BLaER1 (cell line): ENCODE data around the gene ATF3.

Experiments
- H3K27ac ChIP-seq: shearing (Covaris generic); formaldehyde crosslinking; 2 replicates; pipeline ENCODE4 v1.8.1; 2022
- H3K27me3 ChIP-seq: shearing (Covaris generic); formaldehyde crosslinking; 2 replicates; pipeline ENCODE4 v1.8.1; 2022
- H3K36me3 ChIP-seq: shearing (Covaris generic); formaldehyde crosslinking; 2 replicates; pipeline ENCODE4 v1.8.1; 2022
- H3K4me1 ChIP-seq: shearing (Covaris generic); formaldehyde crosslinking; 2 replicates; pipeline ENCODE4 v1.8.1; 2022
- H3K4me2 ChIP-seq: shearing (Covaris generic); formaldehyde crosslinking; 2 replicates; pipeline ENCODE4 v1.8.1; 2022
- H3K4me3 ChIP-seq: shearing (Covaris generic); formaldehyde crosslinking; 2 replicates; pipeline ENCODE4 v1.8.1; 2022
- H3K9ac ChIP-seq: shearing (Covaris generic); formaldehyde crosslinking; 2 replicates; pipeline ENCODE4 v1.8.1; 2022
- H3K9me3 ChIP-seq: shearing (Covaris generic); formaldehyde crosslinking; 2 replicates; pipeline ENCODE4 v1.8.1; 2022
- H4K20me1 ChIP-seq: shearing (Covaris generic); formaldehyde crosslinking; 2 replicates; pipeline ENCODE4 v1.8.1; 2022
- Cebpa-rat ChIP-seq: shearing (Covaris generic); IDR thresholded peaks from 2 replicates; pipeline ENCODE4 v1.8.1; 2022

The ATF3 gene

DNA sequence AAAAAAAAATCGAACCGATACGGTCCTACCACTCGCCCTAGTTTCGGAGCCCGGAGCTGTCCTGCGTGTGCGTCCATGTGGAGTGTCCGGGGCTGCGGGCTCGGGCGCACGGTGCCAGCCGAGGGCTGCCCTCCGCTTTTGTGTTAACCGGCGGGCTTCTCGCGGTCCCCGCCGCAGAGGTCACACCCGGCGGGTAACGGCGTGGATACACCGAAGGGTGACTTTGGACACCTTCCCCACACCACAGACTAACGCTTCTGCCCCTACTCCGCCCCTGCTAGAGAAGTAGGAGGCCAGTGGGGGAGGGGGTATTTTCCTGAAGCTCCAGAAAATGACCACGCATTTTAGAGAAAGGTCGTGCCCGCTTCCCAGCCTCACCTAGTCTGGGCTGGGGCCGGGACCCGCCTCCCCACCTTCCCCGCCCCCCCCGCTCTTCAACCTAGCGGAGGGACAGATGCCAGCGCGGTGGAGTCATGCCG, 609 bp upstream of the ATF3 start:
- peaks cover 70% of the 10 kb centered on the region for H4K20me1 ChIP-seq
- H3K27ac ChIP-seq: no peak overlapping the region
- no peaks in the 10 kb centered on the region for H3K9me3 ChIP-seq
- peak overlapping the region; percentile 56 for H3K9ac ChIP-seq
- peaks cover 30% of the 10 kb centered on the region for H3K4me1 ChIP-seq
- no peaks in the 10 kb centered on the region for H3K36me3 ChIP-seq
- no peak for TF ChIP-seq Cebpa-rat
- H3K4me3 ChIP-seq: peak overlapping the region; percentile 79
- H3K27me3 ChIP-seq: peaks cover 55% of the 10 kb centered on the region
- peak overlapping the region; percentile 97 for H3K4me2 ChIP-seq

GRCh38 chr1:212608959-212609700, 569 bp downstream of the ATF3 start:
- peaks cover 81% of the 10 kb centered on the region for H4K20me1 ChIP-seq
- H3K36me3 ChIP-seq: 0 out of 2 replicates have a peak, but pooled peaks cover 4% of the 10 kb centered on the region
- peak overlapping the region; percentile 79 for H3K4me3 ChIP-seq
- no peaks in the 10 kb centered on the region for H3K9me3 ChIP-seq
- peaks cover 30% of the 10 kb centered on the region for H3K4me1 ChIP-seq
- peaks cover 47% of the 10 kb centered on the region for H3K27me3 ChIP-seq
- no peak for TF ChIP-seq Cebpa-rat
- peak overlapping the region; percentile 97 for H3K4me2 ChIP-seq
- H3K27ac ChIP-seq: peak overlapping the region; percentile 93
- H3K9ac ChIP-seq: peak overlapping the region; percentile 94

DNA sequence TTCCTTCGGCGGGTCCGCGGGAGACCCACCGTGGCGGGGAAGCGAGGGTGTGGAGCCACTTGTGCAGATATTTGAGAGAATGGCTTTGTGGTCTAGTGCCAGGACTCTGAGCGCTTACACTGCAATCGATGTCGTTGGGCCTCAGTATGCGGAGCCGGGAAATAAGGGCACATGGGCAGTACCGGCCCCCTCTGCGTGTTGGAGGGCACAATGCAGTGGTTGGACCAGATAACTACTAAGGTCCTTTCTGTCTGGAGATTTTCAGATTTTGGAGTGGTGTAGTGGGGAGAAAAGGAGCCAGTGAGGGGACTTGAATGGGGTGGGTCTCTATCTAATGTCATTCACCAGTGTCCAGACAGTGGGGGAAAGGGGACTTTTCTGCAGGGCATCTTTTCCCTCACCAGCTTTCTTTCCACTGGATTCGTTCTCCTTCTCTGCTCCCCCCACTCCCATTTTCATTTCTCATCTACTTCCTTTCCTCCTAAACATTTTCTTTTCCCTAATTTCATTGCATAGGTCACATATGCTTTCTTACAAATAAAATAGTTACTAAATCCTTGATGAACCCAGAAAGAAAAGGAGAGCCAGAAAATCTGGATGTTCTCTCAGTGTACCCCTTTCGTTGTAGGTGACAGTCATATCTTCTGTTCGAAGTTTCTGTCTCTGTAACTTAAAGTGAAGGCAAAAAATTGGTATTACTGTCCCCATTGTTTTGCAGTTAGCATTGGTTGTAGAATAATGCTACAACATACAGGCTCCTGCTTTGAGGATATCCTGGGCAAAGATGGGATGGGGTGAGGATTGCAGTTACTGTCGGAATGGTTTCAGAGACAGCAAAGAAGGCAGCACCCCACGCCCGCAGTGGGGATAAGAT, 1.4 kb downstream of the ATF3 start:
- Histone ChIP-seq H3K27me3 (peaks cover 39% of the 10 kb centered on the region), H3K27ac (peak overlapping the region; percentile 93), H3K4me2 (peak overlapping the region; percentile 97), H3K4me3 (peak overlapping the region; percentile 79), H3K9ac (peak overlapping the region; percentile 94), H3K36me3 (peaks cover 5% of the 10 kb centered on the region), H3K9me3 (no peaks in the 10 kb centered on the region), H4K20me1 (peaks cover 82% of the 10 kb centered on the region), H3K4me1 (peaks cover 30% of the 10 kb centered on the region)
- no peak for TF ChIP-seq Cebpa-rat

GRCh38 chr1:212610575-212610967, 2.0 kb downstream of the ATF3 start:
- H3K4me3 ChIP-seq: peak overlapping the region; percentile 79; the same call in 1 of the 2 replicates
- peaks cover 30% of the 10 kb centered on the region for H3K4me1 ChIP-seq
- H3K27ac ChIP-seq: no peak overlapping the region

DNA sequence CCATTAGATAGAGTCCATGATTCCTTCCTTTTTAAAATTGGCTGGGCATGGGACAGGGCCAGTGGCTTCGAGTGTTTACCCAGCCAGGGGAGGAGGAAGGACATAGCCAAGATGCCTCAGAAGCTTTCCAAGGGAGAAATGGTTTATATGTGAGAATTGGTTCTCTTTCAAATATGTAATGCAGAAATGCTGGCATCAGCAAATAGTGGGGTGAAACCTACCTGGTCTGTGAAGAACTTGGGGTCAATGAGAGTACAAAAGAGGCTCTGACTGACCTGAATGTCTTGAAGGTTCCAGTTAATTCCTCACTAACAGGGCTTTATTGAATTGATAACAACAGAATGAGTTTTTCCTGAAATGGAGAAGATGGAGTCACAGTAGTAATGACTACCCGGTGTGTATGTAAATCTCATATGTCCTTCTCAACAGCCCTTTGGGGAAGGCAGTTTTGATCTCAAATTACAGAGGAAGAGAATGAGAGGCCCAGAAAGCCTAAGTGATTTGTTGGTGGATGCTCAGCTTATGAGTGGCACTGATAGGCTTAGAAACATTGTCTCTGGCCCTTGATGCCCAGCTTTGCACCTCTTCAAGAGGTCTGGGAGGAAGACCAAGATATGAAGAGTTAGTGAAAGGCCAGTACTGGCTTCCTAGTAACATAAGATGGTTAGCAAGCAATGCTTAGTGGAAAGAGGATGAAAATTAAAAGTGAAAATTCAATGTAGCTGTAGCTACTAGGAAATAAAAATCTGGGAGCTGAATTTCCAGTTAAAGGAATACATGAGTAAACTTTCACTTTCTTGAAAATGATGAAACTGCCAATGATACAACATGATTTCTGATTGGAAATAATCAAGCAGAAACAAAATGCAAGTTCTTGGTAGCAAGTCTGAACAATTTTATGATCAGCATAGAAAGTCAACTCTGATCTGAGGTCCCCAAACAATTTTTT, 2.7 kb downstream of the ATF3 start:
- H3K9ac ChIP-seq: no peak overlapping the region
- peak overlapping the region; percentile 97 for H3K4me2 ChIP-seq
- H3K4me3 ChIP-seq: no peak overlapping the region
- TF ChIP-seq Cebpa-rat: no peak
- H3K36me3 ChIP-seq: peaks cover 17% of the 10 kb centered on the region
- H4K20me1 ChIP-seq: peaks cover 70% of the 10 kb centered on the region
- no peak overlapping the region for H3K27ac ChIP-seq
- H3K27me3 ChIP-seq: peaks cover 26% of the 10 kb centered on the region
- H3K4me1 ChIP-seq: peaks cover 30% of the 10 kb centered on the region
- no peaks in the 10 kb centered on the region for H3K9me3 ChIP-seq

More at GRCh38 chr1:212610575-212610967, 2.0 kb downstream of the ATF3 start:
- Histone ChIP-seq H3K9ac (no peak overlapping the region), H4K20me1 (peaks cover 77% of the 10 kb centered on the region), H3K27me3 (peaks cover 33% of the 10 kb centered on the region), H3K9me3 (no peaks in the 10 kb centered on the region), H3K36me3 (peaks cover 11% of the 10 kb centered on the region), H3K4me2 (peak overlapping the region; percentile 97)
- no peak for TF ChIP-seq Cebpa-rat

GRCh38 chr1:212612041-212612961, 3.7 kb downstream of the ATF3 start:
- Histone ChIP-seq H3K9me3 (no peaks in the 10 kb centered on the region), H3K9ac (no peak overlapping the region), H3K27me3 (peaks cover 15% of the 10 kb centered on the region), H3K4me2 (no peak overlapping the region), H3K36me3 (peaks cover 27% of the 10 kb centered on the region), H3K4me3 (no peak overlapping the region), H3K27ac (no peak overlapping the region), H3K4me1 (peaks cover 22% of the 10 kb centered on the region), H4K20me1 (peaks cover 60% of the 10 kb centered on the region)
- TF ChIP-seq Cebpa-rat: no peak

GRCh38 chr1:212613440-212614335, 5.1 kb downstream of the ATF3 start:
- H4K20me1 ChIP-seq: peaks cover 52% of the 10 kb centered on the region
- no peak overlapping the region for H3K27ac ChIP-seq
- TF ChIP-seq Cebpa-rat: no peak
- H3K4me3 ChIP-seq: no peak overlapping the region
- no peaks in the 10 kb centered on the region for H3K9me3 ChIP-seq
- no peak overlapping the region for H3K4me2 ChIP-seq
- no peak overlapping the region for H3K9ac ChIP-seq
- H3K27me3 ChIP-seq: 0 out of 2 replicates have a peak, but pooled peaks cover 4% of the 10 kb centered on the region
- H3K4me1 ChIP-seq: peaks cover 15% of the 10 kb centered on the region
- H3K36me3 ChIP-seq: peaks cover 39% of the 10 kb centered on the region
